HepG2 (cell line): ENCODE data around the gene SOS2. TPM values are rescaled to one million over a fixed set of nuclear protein-coding genes. Genes with fewer than 3 reads are reported as not detected.
A peak's percentile ranks its signal among the peaks of the same experiment; 100 is the strongest.

Experiments used
- BHLHE40 ChIP-seq: IDR thresholded peaks from 2 replicates; pipeline ENCODE4 v1.6.1; 2011; ENCODE audit warnings: low read length, improper control_type of control experiment
- CCDC6 ChIP-seq: sonication (generic); formaldehyde crosslinking; IDR thresholded peaks from 2 replicates; pipeline ENCODE4 v1.8.1; 2022; ENCODE audit warnings: mild to moderate bottlenecking, missing genetic modification reagents, moderate library complexity
- ELF3 ChIP-seq: IDR thresholded peaks from 2 replicates; pipeline ENCODE4 v1.6.1; 2016; ENCODE audit warnings: missing genetic modification reagents, missing compliant biosample characterization
- FIP1L1 ChIP-seq: fragments of 200-400 bp; formaldehyde crosslinking; IDR thresholded peaks from 2 replicates; pipeline ENCODE4 v1.6.1; 2018; ENCODE audit warnings: low read depth, mild to moderate bottlenecking, low read length, moderate library complexity, borderline replicate concordance; ENCODE audit not compliant: insufficient read depth
- FOXO1 ChIP-seq: sonication (generic); formaldehyde crosslinking; IDR thresholded peaks from 2 replicates; pipeline ENCODE4 v1.4.0; 2020; ENCODE audit warnings: missing genetic modification reagents
- HIVEP1 ChIP-seq: sonication (generic); formaldehyde crosslinking; IDR thresholded peaks from 2 replicates; pipeline ENCODE4 v1.4.0; 2020; ENCODE audit warnings: mild to moderate bottlenecking, missing genetic modification reagents
- HMG20A ChIP-seq: IDR thresholded peaks from 2 replicates; pipeline ENCODE4 v1.6.1; 2016; ENCODE audit warnings: borderline replicate concordance
- IRF2 ChIP-seq: IDR thresholded peaks from 2 replicates; pipeline ENCODE4 v1.6.1; 2018; ENCODE audit warnings: missing genetic modification reagents, missing compliant biosample characterization
- KLF12 ChIP-seq: sonication (generic); formaldehyde crosslinking; IDR thresholded peaks from 2 replicates; pipeline ENCODE4 v1.4.0; 2020; ENCODE audit warnings: missing genetic modification reagents, borderline replicate concordance
- NFE2L2 ChIP-seq: fragments of 150-350 bp; IDR thresholded peaks from 2 replicates; pipeline ENCODE4 v1.6.1; 2014; ENCODE audit warnings: low read length
- PITX1 ChIP-seq: sonication (generic); formaldehyde crosslinking; IDR thresholded peaks from 2 replicates; pipeline ENCODE4 v1.5.1; 2020; ENCODE audit warnings: mild to moderate bottlenecking, missing genetic modification reagents
- PLRG1 ChIP-seq: fragments of 450-650 bp; conservative IDR thresholded peaks from 2 replicates; pipeline ENCODE4 v1.6.1; 2016
- POLR2G ChIP-seq: fragments of 200-400 bp; formaldehyde crosslinking; IDR thresholded peaks from 2 replicates; pipeline ENCODE4 v1.6.1; 2018; ENCODE audit warnings: mild to moderate bottlenecking, low read depth, low read length, moderate library complexity
- SP1 ChIP-seq, 2 experiments: fragments of 450-650 bp in 1 of 2; sonication (generic) in 1 of 2; formaldehyde crosslinking in 1 of 2; IDR thresholded peaks; 2 replicates each; pipeline versions ENCODE4 v1.4.0 to v1.6.1; 2016 to 2020; ENCODE audit warnings: missing genetic modification reagents in 1 of 2
- STAG1 ChIP-seq: sonication (generic); formaldehyde crosslinking; IDR thresholded peaks from 2 replicates; pipeline ENCODE4 v1.4.0; 2020; ENCODE audit warnings: missing genetic modification reagents
- TEF ChIP-seq: sonication (generic); formaldehyde crosslinking; IDR thresholded peaks from 2 replicates; pipeline ENCODE4 v1.5.0; 2020; ENCODE audit warnings: missing genetic modification reagents
- WIZ ChIP-seq: sonication (generic); formaldehyde crosslinking; IDR thresholded peaks from 2 replicates; pipeline ENCODE4 v1.5.1; 2020; ENCODE audit warnings: mild to moderate bottlenecking, missing genetic modification reagents
- YEATS2 ChIP-seq: sonication (generic); formaldehyde crosslinking; IDR thresholded peaks from 2 replicates; pipeline ENCODE4 v1.4.0; 2020; ENCODE audit warnings: missing genetic modification reagents, borderline replicate concordance
- ZBTB34 ChIP-seq: sonication (generic); formaldehyde crosslinking; IDR thresholded peaks from 2 replicates; pipeline ENCODE4 v1.8.0; 2022; ENCODE audit warnings: mild to moderate bottlenecking, missing genetic modification reagents
- ZFP82 ChIP-seq: sonication (generic); formaldehyde crosslinking; IDR thresholded peaks from 2 replicates; pipeline ENCODE4 v1.5.1; 2020; ENCODE audit warnings: mild to moderate bottlenecking, missing genetic modification reagents, borderline replicate concordance
- ZNF260 ChIP-seq: sonication (generic); formaldehyde crosslinking; IDR thresholded peaks from 2 replicates; pipeline ENCODE4 v1.4.0; 2020; ENCODE audit warnings: missing genetic modification reagents, low read depth, mild to moderate bottlenecking, borderline replicate concordance
- ZNF619 ChIP-seq: sonication (generic); formaldehyde crosslinking; IDR thresholded peaks from 2 replicates; pipeline ENCODE4 v1.4.0; 2020; ENCODE audit warnings: mild to moderate bottlenecking, missing genetic modification reagents
- ZNF703 ChIP-seq: sonication (generic); formaldehyde crosslinking; IDR thresholded peaks from 2 replicates; pipeline ENCODE4 v1.5.1; 2020; ENCODE audit warnings: missing genetic modification reagents, mild to moderate bottlenecking, moderate library complexity, borderline replicate concordance
- ZNF724P ChIP-seq: sonication (generic); formaldehyde crosslinking; IDR thresholded peaks from 2 replicates; pipeline ENCODE4 v1.8.0; 2022; ENCODE audit warnings: missing genetic modification reagents, borderline replicate concordance
- ZNF792 ChIP-seq: IDR thresholded peaks from 2 replicates; pipeline ENCODE4 v1.6.1; 2016
- polyA plus RNA-seq, 8 experiments: library from polyadenylated mRNA; depleted of rRNA in 3 of 8; stranded (reverse) in 7 of 8; unstranded in 1 of 8; fragments of >200 nt; fragmentation: Illumina TruSeq in 4 of 8; extraction: Trizol in 4 of 8; gene quantifications; 2 replicates each; pipeline versions ENCODE4 v1.2.1 to v1.2.3, GENCODE V29; 2011 to 2016; ENCODE audit warnings: low read depth in 4 of 8, missing spikeins in 1 of 8, mixed read lengths in 1 of 8; ENCODE audit not compliant: insufficient read depth in 1 of 8
- total RNA-seq, 5 experiments: library from RNA; depleted of rRNA; stranded (reverse); fragments of >200 nt; fragmentation: Illumina TruSeq; extraction: Trizol; gene quantifications; 2 replicates each; pipeline ENCODE4 v1.2.3, GENCODE V29; 2016; ENCODE audit warnings: low read depth in 1 of 5
- TF ChIP-seq, protein P1 (sequence below): sonication (generic); formaldehyde crosslinking; IDR thresholded peaks from 2 replicates; pipeline ENCODE4 v1.4.0; 2020; ENCODE audit warnings: missing genetic modification reagents

Gene SOS2
- total and polyA plus RNA-seq, 2 of the 13 experiments (the other 11 are each of a cell fraction or from before 2014, with no cell fraction given) = 9.3 to 12.1 TPM

DNA sequence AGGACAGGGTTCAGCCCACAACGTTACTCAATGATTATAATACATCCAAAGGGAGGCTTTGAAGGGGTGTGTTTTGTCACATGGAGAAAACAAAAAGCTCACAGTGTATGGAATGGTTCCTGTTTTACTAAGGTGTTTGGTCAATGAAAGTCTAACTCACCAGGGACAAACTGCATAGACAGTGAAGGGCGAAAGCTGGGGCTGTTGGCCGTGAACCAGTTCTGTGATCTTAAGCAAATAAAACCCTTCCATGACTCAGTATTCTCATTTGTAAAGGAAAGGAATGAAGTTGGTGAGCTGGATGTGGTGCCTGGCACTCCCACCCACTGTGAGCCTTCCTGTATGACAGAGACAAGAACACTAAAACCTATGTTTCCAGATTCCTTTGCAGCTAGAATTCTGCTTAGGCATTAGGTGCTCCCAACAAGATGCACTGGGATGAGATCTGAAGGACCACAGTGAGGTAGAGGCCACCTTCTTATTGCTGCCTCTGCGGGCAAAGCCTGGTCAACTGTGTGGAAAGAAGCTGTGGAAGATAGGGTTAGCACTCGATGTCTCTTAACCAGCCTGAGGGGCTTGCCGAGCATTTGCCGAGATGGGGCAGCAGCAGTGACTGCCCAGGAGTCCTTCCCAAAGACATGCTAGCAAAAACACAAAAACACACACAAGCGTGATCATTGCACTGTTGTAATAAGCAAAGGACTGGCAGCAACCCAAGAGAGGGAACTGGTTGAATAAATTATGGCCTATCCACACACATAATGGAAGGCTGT is 163.5 kb downstream of the SOS2 start (continued):
- TF ChIP-seq ZBTB34 (CRISPR knock-in tag) (no peak), WIZ (no peak), ZNF260 (no peak), PITX1 (CRISPR knock-in tag) (0 out of 2 replicates have a peak, but pooled peaks have one; percentile 13), IRF2 (CRISPR knock-in tag) (peak; percentile 65; the same call in 1 of the 2 replicates), POLR2G (no peak), FOXO1 (CRISPR knock-in tag) (no peak), HIVEP1 (no peak), NFE2L2 (peak; percentile 29; the same call in 1 of the 2 replicates), SP1 (IDR thresholded peaks at IDR 0.05) (no peak), SP1 (CRISPR knock-in tag; IDR thresholded peaks at IDR 0.05) (no peak), ZNF724P (CRISPR knock-in tag) (0 out of 2 replicates have a peak, but pooled peaks have one; percentile 24), KLF12 (CRISPR knock-in tag) (no peak), HMG20A (CRISPR knock-in tag) (peak; percentile 57; the same call in 1 of the 2 replicates), ZNF792 (0 out of 2 replicates have a peak, but pooled peaks have one; percentile 59), ZNF703 (CRISPR knock-in tag) (no peak), YEATS2 (CRISPR knock-in tag) (no peak), ZNF619 (no peak), STAG1 (CRISPR knock-in tag) (peak; percentile 21; the same call in 1 of the 2 replicates), PLRG1 (no peak), ELF3 (CRISPR knock-in tag) (0 out of 2 replicates have a peak, but pooled peaks have one; percentile 24), TEF (CRISPR knock-in tag) (no peak), CCDC6 (no peak), FIP1L1 (no peak), BHLHE40 (0 out of 2 replicates have a peak, but pooled peaks have one; percentile 19), ZFP82 (CRISPR knock-in tag) (no peak)
- TF ChIP-seq, protein P1, sequence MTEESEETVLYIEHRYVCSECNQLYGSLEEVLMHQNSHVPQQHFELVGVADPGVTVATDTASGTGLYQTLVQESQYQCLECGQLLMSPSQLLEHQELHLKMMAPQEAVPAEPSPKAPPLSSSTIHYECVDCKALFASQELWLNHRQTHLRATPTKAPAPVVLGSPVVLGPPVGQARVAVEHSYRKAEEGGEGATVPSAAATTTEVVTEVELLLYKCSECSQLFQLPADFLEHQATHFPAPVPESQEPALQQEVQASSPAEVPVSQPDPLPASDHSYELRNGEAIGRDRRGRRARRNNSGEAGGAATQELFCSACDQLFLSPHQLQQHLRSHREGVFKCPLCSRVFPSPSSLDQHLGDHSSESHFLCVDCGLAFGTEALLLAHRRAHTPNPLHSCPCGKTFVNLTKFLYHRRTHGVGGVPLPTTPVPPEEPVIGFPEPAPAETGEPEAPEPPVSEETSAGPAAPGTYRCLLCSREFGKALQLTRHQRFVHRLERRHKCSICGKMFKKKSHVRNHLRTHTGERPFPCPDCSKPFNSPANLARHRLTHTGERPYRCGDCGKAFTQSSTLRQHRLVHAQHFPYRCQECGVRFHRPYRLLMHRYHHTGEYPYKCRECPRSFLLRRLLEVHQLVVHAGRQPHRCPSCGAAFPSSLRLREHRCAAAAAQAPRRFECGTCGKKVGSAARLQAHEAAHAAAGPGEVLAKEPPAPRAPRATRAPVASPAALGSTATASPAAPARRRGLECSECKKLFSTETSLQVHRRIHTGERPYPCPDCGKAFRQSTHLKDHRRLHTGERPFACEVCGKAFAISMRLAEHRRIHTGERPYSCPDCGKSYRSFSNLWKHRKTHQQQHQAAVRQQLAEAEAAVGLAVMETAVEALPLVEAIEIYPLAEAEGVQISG (CRISPR knock-in tag) = 0 out of 2 replicates have a peak, but pooled peaks have one; percentile 13
